ENCODE measurements around the gene SSX2IP. TPM values are rescaled to one million over a fixed set of nuclear protein-coding genes. Genes with fewer than 3 reads are reported as not detected.

The SSX2IP gene
- total RNA-seq, 1 experiment from 2014 or later: 28.0 TPM

DNA sequence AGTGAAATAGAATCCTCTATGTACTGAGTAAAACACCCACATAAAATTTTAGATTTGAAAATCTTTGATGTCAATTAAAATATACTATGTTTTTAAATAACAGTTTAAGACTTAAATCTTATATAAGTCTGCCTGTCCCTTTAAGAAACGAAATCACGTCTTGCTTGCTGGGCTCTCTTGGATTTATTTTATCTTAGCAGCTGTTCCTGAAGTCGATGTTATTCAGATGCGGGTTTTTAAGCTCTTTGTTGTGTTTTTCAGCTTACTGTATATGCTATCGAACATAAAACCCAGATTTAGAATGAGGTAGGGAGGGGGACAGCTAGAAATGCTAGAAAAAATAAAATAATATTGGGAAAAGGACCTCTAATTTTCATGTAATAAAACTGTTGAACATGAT lies 11.1 kb upstream of the SSX2IP start:
- Histone ChIP-seq H3K27me3 (ENCODE audit: low read length) (no peaks in the 10 kb centered on the region), H3K4me2 (ENCODE audit: low read length) (no peak overlapping the region), H4K20me1 (ENCODE audit: low read length) (no peaks in the 10 kb centered on the region), H3K79me2 (ENCODE audit: low read length) (no peaks in the 10 kb centered on the region), H3K9me3 (ENCODE audit: low read length) (no peaks in the 10 kb centered on the region), H3K36me3 (ENCODE audit: low read depth, low read length) (no peaks in the 10 kb centered on the region), H3F3A (ENCODE audit: low read length, unreplicated experiment) (no peaks in the 10 kb centered on the region), H3K4me1 (ENCODE audit: insufficient read depth, low read length) (peaks cover 21% of the 10 kb centered on the region), H2AFZ (ENCODE audit: low read length) (no peak overlapping the region), H3K4me3 (ENCODE audit: low read length) (no peak overlapping the region), H3K9me2 (replicated peaks; ENCODE audit: low read length) (no peaks in the 10 kb centered on the region), H3K27ac (ENCODE audit: low read length) (no peak overlapping the region), H3K9ac (ENCODE audit: low read length) (no peak overlapping the region)
- TF ChIP-seq, protein P1, sequence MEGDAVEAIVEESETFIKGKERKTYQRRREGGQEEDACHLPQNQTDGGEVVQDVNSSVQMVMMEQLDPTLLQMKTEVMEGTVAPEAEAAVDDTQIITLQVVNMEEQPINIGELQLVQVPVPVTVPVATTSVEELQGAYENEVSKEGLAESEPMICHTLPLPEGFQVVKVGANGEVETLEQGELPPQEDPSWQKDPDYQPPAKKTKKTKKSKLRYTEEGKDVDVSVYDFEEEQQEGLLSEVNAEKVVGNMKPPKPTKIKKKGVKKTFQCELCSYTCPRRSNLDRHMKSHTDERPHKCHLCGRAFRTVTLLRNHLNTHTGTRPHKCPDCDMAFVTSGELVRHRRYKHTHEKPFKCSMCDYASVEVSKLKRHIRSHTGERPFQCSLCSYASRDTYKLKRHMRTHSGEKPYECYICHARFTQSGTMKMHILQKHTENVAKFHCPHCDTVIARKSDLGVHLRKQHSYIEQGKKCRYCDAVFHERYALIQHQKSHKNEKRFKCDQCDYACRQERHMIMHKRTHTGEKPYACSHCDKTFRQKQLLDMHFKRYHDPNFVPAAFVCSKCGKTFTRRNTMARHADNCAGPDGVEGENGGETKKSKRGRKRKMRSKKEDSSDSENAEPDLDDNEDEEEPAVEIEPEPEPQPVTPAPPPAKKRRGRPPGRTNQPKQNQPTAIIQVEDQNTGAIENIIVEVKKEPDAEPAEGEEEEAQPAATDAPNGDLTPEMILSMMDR (conservative IDR thresholded peaks at IDR 0.05; ENCODE audit: low read depth, low read length): no peak
- TF ChIP-seq EZH2 (IDR thresholded peaks at IDR 0.05; ENCODE audit: low read length, unreplicated experiment) (no peak), EZH2phosphoT487 (IDR thresholded peaks at IDR 0.05; ENCODE audit: borderline replicate concordance, low read length) (no peak)
- ATAC-seq (no peak), DNase-seq (no peak)
- BruUV-seq (replicated peaks): no TSS peak
- CTCF ChIA-PET: interaction anchor here (0.5 kb wide), 1 partner anchor 259 kb away, joined by 3 read pairs; no protein-coding TSS in a partner anchor
- intact Hi-C loops (cut with micrococcal nuclease): no loop called here
- POLR2A ChIA-PET (ENCODE audit: unreplicated experiment): interaction anchor here (0.6 kb wide), 1 partner anchor 660 kb away, joined by 4 read pairs; no protein-coding TSS in a partner anchor

DNA sequence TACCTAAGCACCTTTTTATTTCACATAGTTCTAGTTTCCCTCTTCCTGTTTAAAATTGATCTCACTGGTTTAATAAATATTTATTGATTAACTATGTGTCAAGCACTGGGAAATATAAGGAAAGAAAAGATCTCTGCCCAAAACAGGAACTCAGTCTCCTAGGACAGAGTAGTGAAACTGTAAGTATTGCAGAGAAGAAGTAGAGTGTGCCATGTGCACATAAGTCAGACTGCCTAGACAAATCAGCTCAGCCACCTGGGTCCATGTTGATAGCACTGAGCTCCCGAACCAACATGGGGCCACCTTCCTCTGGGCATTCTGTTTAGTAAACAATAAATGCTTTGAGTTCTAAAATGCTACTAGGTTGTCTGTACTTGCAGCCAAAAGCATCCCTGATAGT lies 9.8 kb upstream of the SSX2IP start:
- Histone ChIP-seq H3F3A (ENCODE audit: low read length, unreplicated experiment) (no peaks in the 10 kb centered on the region), H3K4me1 (ENCODE audit: insufficient read depth, low read length) (peaks cover 21% of the 10 kb centered on the region), H4K20me1 (ENCODE audit: low read length) (no peaks in the 10 kb centered on the region), H3K9me2 (replicated peaks; ENCODE audit: low read length) (no peaks in the 10 kb centered on the region), H3K79me2 (ENCODE audit: low read length) (no peaks in the 10 kb centered on the region), H3K4me3 (ENCODE audit: low read length) (no peak overlapping the region), H3K27me3 (ENCODE audit: low read length) (no peaks in the 10 kb centered on the region), H3K4me2 (ENCODE audit: low read length) (no peak overlapping the region), H2AFZ (ENCODE audit: low read length) (no peak overlapping the region), H3K27ac (ENCODE audit: low read length) (no peak overlapping the region), H3K9me3 (ENCODE audit: low read length) (no peaks in the 10 kb centered on the region), H3K9ac (ENCODE audit: low read length) (no peak overlapping the region), H3K36me3 (ENCODE audit: low read depth, low read length) (no peaks in the 10 kb centered on the region)
- BruUV-seq (replicated peaks): no TSS peak
- intact Hi-C loops (cut with micrococcal nuclease): no loop called here
- ChIA-PET POLR2A (ENCODE audit: unreplicated experiment) (no interaction called here), CTCF (no interaction called here)
- ATAC-seq (no peak), DNase-seq (no peak)
- TF ChIP-seq, protein P1 (conservative IDR thresholded peaks at IDR 0.05; ENCODE audit: low read depth, low read length): no peak
- TF ChIP-seq EZH2phosphoT487 (IDR thresholded peaks at IDR 0.05; ENCODE audit: borderline replicate concordance, low read length): no peak
- no peak for TF ChIP-seq EZH2 (IDR thresholded peaks at IDR 0.05; ENCODE audit: low read length, unreplicated experiment)
